Frontal cortex (tissue), 4 donors: ENCODE measurements around the gene VDAC1. TPM values are rescaled to one million over a fixed set of nuclear protein-coding genes. Genes with fewer than 3 reads are reported as not detected.
A peak's percentile ranks its signal among the peaks of the same experiment; 100 is the strongest.

Experiments
- DNase-seq, 2 donors: peaks; one replicate each; pipeline ENCODE4 v3.0.0; 2012; ENCODE audit warnings: low spot score in 2 of 2
- FAIRE-seq: peaks from 2 replicates; lab custom pipeline; 2012; peaks lifted over from hg19 to GRCh38; lab: Jason Lieb, UNC
- total RNA-seq: library from RNA; depleted of rRNA; stranded (reverse); fragments of >200 nt; gene quantifications from one replicate; pipeline ENCODE4 v1.2.3, GENCODE V29; 2014
- donor health status: control.
- donor health status: control.
- donor health status: control.

The VDAC1 gene
- total RNA-seq, 1 donor from 2014 or later = 244 TPM

GRCh38 chr5:134026521-134027287 lies 21.9 kb upstream of the VDAC1 start:
- FAIRE-seq = no peak
- no peak for DNase-seq

DNA sequence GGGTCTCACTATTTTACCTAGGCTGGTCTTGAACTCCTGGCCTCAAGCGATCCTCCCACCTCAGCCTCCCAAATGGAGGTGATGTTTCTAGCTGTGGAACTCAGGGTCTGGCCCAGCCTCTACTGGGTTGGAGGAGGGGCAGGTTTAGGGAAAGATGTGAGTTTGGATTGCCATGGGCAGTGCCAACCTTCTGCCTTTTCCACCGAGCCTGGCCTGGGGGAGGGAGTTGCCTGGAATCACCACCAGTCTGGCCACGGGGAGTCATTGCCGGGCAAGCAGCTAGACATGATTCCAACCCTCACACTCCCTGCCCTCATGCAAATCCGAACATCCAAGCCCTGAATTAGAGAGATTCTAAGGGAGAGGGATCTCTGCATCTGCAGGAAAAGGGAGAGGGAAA lies 21.0 kb upstream of the VDAC1 start:
- DNase-seq = no peak
- FAIRE-seq = no peak

DNA sequence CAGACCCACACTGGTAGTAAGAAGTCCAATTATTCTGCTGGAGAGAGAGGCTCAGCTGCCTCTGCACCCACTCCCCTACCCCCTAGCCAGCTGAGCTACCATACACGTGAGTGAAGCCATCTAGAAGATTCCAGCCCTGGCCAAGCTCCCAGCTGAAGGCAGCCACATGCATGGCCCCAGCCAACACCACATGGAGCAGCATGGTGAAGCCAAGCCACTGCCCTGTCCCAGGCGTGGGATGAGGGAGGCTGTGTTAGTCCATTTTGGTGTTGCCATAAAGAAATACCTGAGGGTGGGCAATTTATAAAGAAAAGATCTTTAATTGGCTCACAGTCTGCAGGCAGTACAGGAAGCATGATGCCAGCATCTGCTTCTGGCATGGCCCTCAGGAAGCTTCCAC lies 20.0 kb upstream of the VDAC1 start:
- FAIRE-seq (no peak), DNase-seq (no peak)

DNA sequence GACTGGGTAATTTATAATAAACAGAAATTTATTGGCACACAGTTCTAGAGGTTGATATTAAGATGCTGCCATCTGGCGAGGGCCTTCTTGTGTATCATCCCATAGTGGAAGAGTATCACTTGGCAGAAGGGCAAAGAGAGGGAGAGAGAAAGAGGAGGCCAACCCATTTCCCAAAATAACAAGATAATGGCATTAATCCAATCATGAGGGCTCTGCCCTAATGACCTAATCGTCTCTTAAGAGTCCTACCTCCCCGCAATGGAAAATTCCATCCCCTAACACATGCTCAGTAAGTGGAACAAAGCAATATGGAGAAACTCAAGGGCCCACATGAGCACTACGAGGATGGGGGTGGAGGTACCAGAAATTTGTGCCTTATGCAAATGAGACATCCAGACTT lies 17.6 kb upstream of the VDAC1 start:
- FAIRE-seq (no peak), DNase-seq (no peak)

DNA sequence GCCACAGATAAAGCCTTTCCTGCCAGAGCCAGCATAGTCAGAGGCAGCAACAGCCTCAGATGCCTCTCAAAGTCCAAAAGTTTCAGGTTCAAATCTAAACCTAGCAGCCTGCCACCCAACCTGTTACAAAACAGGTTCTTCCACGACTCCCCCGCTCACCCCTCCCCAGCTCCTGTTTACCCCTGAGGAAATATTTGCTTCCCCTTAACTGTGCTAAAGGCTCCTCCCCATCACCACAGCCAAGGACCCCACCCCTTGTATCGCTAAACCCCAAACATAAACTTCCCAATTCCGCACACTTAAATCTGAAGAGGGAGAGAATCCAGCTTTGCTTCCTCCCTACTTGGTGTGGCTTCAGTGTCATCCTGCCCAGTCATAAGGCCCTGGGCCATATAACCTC lies 15.4 kb upstream of the VDAC1 start:
- DNase-seq (no peak), FAIRE-seq (no peak)

GRCh38 chr5:134019636-134020035 lies 14.9 kb upstream of the VDAC1 start:
- DNase-seq = no peak
- no peak for FAIRE-seq

DNA sequence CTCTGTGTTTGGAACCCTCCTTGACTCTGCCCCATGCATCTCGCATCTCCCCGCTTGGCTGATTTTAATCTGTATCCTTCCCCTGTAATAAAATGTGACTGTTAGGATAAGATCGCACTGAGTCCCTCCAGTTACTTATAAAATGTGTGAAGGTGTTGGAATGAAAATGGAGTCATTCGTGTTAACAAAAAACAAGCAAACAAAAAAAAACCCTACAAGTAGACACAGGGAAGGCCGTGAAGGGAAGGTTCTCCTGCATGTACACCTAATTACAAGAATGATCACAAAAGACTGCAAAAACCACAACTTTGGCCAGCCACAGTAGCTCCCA lies 14.2 kb upstream of the VDAC1 start:
- no peak for DNase-seq
- no peak for FAIRE-seq

- FAIRE-seq (no peak), DNase-seq (no peak)
Measured at GRCh38 chr5:134018154-134018985, 13.6 kb upstream of the VDAC1 start.

- no peak for DNase-seq
- no peak for FAIRE-seq
Measured at GRCh38 chr5:134008266-134008749, 3.5 kb upstream of the VDAC1 start.

- DNase-seq (no peak), FAIRE-seq (no peak)
Measured at GRCh38 chr5:134007581-134008265, 2.9 kb upstream of the VDAC1 start.

- DNase-seq (no peak), FAIRE-seq (no peak)
Measured at GRCh38 chr5:134006115-134006514, 1.3 kb upstream of the VDAC1 start.

- FAIRE-seq (no peak), DNase-seq (peak in 1 of 2 donors; percentile 49)
Measured at GRCh38 chr5:134005417-134006061, 764 bp upstream of the VDAC1 start.

- FAIRE-seq (no peak), DNase-seq (peak; percentile 77 to 80)
Measured at GRCh38 chr5:134003817-134004625, 754 bp downstream of the VDAC1 start.

GRCh38 chr5:134003064-134003816 lies 1.5 kb downstream of the VDAC1 start:
- no peak for FAIRE-seq
- DNase-seq = no peak

GRCh38 chr5:134001938-134002731 lies 2.6 kb downstream of the VDAC1 start:
- no peak for DNase-seq
- no peak for FAIRE-seq

DNA sequence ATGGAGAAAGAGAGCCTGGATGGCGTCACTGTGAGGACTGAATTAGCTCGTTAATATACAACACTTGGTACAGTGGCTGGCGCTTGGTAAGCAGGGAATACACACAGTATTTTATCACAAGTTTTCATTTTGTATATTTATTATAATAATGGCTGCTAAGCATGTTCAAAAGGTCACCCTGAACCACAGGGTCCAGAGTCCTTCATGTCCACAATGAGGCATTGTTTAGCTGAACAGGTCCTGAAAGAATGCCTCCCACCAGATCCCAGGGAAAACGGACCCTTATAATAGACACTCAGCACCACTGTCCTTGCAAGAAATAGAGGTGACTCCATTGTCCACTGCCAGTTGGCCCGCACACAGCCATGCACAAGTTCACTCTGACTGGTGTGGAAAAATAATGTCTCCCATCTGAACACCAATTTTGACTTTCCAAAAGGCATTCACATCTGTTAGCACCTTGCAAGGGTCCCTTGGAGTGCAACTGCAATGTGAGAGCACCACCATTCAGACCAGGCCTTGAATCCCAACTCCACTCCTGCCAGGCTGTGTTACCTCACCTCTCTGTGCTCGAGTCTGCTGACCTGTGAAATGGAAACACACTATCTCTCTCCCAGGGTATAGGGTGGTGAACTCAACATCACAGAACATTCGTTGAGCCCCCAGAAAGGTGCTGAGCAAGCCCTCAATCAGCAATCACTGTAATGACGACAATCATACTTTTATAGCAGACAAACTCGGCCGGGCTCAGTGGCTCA lies 3.9 kb downstream of the VDAC1 start:
- DNase-seq (no peak), FAIRE-seq (no peak)

GRCh38 chr5:134000091-134000511 lies 4.7 kb downstream of the VDAC1 start:
- no peak for DNase-seq

More at GRCh38 chr5:134000091-134000511, 4.7 kb downstream of the VDAC1 start:
- FAIRE-seq = no peak
